Heart right ventricle (tissue), 16 donors: ENCODE results near the gene CERK. TPM values are rescaled to one million over a fixed set of nuclear protein-coding genes. Genes with fewer than 3 reads are reported as not detected.

ENCODE experiments used
- ATAC-seq, 8 donors: fragments of 200-7000 bp; cut with Tn5 transposase; one replicate each; pipeline ENCODE4 v1.9.1; 2020; ENCODE audit warnings: mild to moderate bottlenecking in 8 of 8, moderate library complexity in 8 of 8, moderate number of reproducible peaks in 1 of 8
- DNase-seq, 2 donors: peaks; one replicate each; pipeline ENCODE4 v3.0.0-alpha.2; 2020
- H3K27ac ChIP-seq, 10 donors: fragments of 200-600 bp; sonication (generic) in 2 of 10; one replicate each; pipeline versions ENCODE4 v1.5.0 to v1.8.0; 2020 to 2022; ENCODE audit warnings: mild to moderate bottlenecking in 3 of 10
- H3K27me3 ChIP-seq, 7 donors: fragments of 200-600 bp; one replicate each; pipeline ENCODE4 v1.8.0; 2021 to 2022; ENCODE audit warnings: mild to moderate bottlenecking in 2 of 7
- H3K36me3 ChIP-seq, 9 donors: fragments of 200-600 bp; sonication (generic) in 1 of 9; one replicate each; pipeline versions ENCODE4 v1.5.0 to v1.8.0; 2020 to 2022; ENCODE audit warnings: mild to moderate bottlenecking in 2 of 9
- H3K4me1 ChIP-seq, 9 donors: fragments of 200-600 bp; sonication (generic) in 1 of 9; one replicate each; pipeline versions ENCODE4 v1.5.0 to v1.8.0; 2020 to 2022; ENCODE audit warnings: mild to moderate bottlenecking in 4 of 9
- H3K4me3 ChIP-seq, 10 donors: fragments of 200-600 bp; sonication (generic) in 2 of 10; one replicate each; pipeline versions ENCODE4 v1.5.0 to v1.8.0; 2020 to 2022; ENCODE audit warnings: mild to moderate bottlenecking in 7 of 10, moderate library complexity in 2 of 10
- H3K9me3 ChIP-seq, 11 donors: fragments of 200-600 bp in 10 of 11; sonication (generic) in 2 of 11; one replicate each; pipeline versions ENCODE4 v1.5.0 to v1.8.0; 2013 to 2022; ENCODE audit warnings: mild to moderate bottlenecking in 2 of 11, control low read depth in 1 of 11, moderate library complexity in 1 of 11
- CTCF ChIP-seq, 9 donors: fragments of 200-600 bp; sonication (generic) in 2 of 9; IDR thresholded peaks; one replicate each; pipeline versions ENCODE4 v1.5.0 to v1.8.0; 2021 to 2022; ENCODE audit warnings: antibody characterized with exemption in 9 of 9, mild to moderate bottlenecking in 5 of 9, moderate library complexity in 1 of 9
- WGBS, 2 donors: extraction: QIAGEN DNeasy Blood & Tissue Kit; methylation state at CpG; one replicate each; pipeline ENCODE4 v1.1.7; 2013; ENCODE audit warnings: inconsistent platforms in 1 of 2; 5-methylcytosine and 5-hydroxymethylcytosine counted together
- intact Hi-C, 10 donors: fragments of 100-400 bp; cut with DNase I; formaldehyde crosslinking; loops; one replicate each; pipeline versions ENCODE4 v1.11.1 to v1.14.2; 2022
- polyA plus RNA-seq, 2 donors: library from polyadenylated mRNA; stranded (reverse); fragments of 200-250 nt; gene quantifications; one replicate each; pipeline ENCODE4 v1.2.3, GENCODE V29; 2013
- total RNA-seq, 10 donors: library from RNA; stranded (reverse); fragmentation: NEBNext Ultra II Directional in 3 of 10; extraction: Animal tissue kit (Norgen Biotek cat#: 25700) in 3 of 10; gene quantifications; one replicate each; pipeline versions ENCODE4 v1.2.1 to v1.2.4, GENCODE V29; 2021 to 2023
- donor health status: Arrhythmogenic right ventricular cardiomyopathy.
- donor health status: ischemic (EF 13 %, LVEDD 7.1; RV severe dilation, severe dysfunction).
- donor health status: healthy with polysubstance abuse.
- donor health status: DM: no; HTN: yes; CAD: no.
- donor health status: DM: no; HTN: no; CAD: no.
- donor health status: ischemic (EF 25% LVEDD 6.9; RV normal size, moderate dysfunction).
- donor health status: ischemic (EF 25% LVEDD 5.7; RV mildly dilated, moderate dysfunction).
- donor health status: healthy.
- donor health status: DM: yes; HTN: yes; CAD: no.
- donor health status: Ischemic cardiomyopathy.
- donor health status: ischemic (EF 35%, LVEDD 5.7; RV mildly dilated, moderate dysfunction).
- donor health status: nonischemic (EF 11% LVEDD 7.7; RV severe dilation, severe dysfunction).
- donor health status: DM: yes; HTN: yes; CAD: no.
- donor health status: PGD.
- donor health status: ischemic (EF 29% LVEDD 5.4; RV normal size, mild dysfunction).
- donor health status: nonischemic (EF 23%, LVEDD 6.1; RV moderate dilation, normal function).

Gene CERK
- total and polyA plus RNA-seq, 12 donors: 21.5 to 97.0 (median 66.2) TPM

GRCh38 chr22:46681010-46681409 lies 57.0 kb downstream of the CERK start:
- Histone ChIP-seq H3K9me3 (no peaks in the 10 kb centered on the region), H3K36me3 (peaks cover 0 to 53% (median 7%) of the 10 kb centered on the region in 9 donors), H3K4me3 (no peak overlapping the region), H3K4me1 (peaks cover 9 to 70% (median 47%) of the 10 kb centered on the region in 9 donors), H3K27ac (no peak overlapping the region), H3K27me3 (no peaks in the 10 kb centered on the region)
- WGBS, 2 donors: 80 to 91% methylated on average over 7 of the region's 7 CpGs
- no peak for ATAC-seq
- DNase-seq: no peak
- TF ChIP-seq CTCF (IDR thresholded peaks at IDR 0.05): peak in 7 of 9 donors; percentile 17 to 45 (median 24)
- intact Hi-C loops: loop anchor here in 3 of 10 donors (5.0 to 10.0 kb wide), 3 partner anchors 116 to 326 kb away; no protein-coding TSS in a partner anchor

GRCh38 chr22:46679706-46680269 lies 58.3 kb downstream of the CERK start:
- intact Hi-C loops: loop anchor here in 4 of 10 donors (5.0 to 10.0 kb wide), 4 partner anchors 102 to 325 kb away; no protein-coding TSS in a partner anchor
- no peak for TF ChIP-seq CTCF (IDR thresholded peaks at IDR 0.05)
- Histone ChIP-seq H3K27me3 (no peaks in the 10 kb centered on the region), H3K27ac (peak overlapping the region in 5 of 10 donors; percentile 1 to 67 (median 37)), H3K9me3 (no peaks in the 10 kb centered on the region), H3K36me3 (peaks cover 0 to 55% (median 7%) of the 10 kb centered on the region in 9 donors), H3K4me1 (peaks cover 3 to 70% (median 35%) of the 10 kb centered on the region in 9 donors), H3K4me3 (no peak overlapping the region)
- DNase-seq: no peak
- no peak for ATAC-seq
- 78 to 84% methylated on average over 16 of the region's 16 CpGs for WGBS, 2 donors

DNA sequence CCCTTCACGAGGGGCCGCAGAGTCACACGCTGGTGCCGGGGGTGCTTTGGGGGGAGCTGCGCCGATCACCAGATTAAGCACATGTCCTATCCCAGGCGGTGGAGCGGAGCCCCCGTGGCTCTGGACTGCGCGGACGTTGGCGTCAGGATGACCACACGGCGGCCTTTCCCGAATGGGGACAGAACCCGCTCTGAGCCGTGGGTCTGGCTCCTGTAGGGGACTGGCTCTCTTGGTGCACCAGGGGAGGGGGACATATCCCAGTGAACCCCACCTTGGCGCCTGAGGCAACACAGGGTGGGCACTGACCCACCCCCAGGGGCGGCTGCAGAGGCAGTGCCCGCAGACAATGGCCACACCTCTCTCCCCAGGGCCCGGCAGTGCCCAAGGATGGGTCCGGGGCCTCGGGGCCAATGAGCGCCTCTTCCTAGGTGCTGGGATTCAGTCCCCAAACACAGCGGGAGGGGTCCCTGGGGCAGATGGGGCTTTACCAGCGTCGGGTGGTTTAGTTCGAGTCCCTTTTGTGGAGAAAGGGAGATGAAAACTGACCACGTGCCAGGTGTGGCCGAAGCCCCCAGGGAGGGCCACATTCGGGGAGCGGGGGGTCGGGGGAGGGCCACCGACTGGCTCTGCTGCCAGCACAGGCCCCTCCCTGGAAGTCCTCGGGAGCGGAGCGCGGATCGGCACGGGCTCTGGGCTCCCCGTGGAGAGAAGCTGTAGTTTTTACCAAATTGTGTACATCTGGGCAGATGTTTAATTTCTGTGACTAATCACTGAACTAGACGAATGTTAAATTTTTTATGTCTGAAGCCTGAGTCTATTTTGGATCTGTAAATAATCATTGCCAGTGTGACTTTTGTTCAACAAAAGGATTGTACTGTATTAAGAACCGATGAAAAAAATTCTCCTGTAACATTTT lies 59.0 kb downstream of the CERK start:
- WGBS, 2 donors: 76 to 83% methylated on average over 44 of the region's 44 CpGs
- H3K4me3 ChIP-seq: no peak overlapping the region
- peaks cover 3 to 67% (median 28%) of the 10 kb centered on the region in 9 donors for H3K4me1 ChIP-seq
- H3K9me3 ChIP-seq: no peaks in the 10 kb centered on the region
- no peaks in the 10 kb centered on the region for H3K27me3 ChIP-seq
- intact Hi-C loops: loop anchor here in 1 of 10 donors (5.0 kb wide), 2 partner anchors 102 to 117 kb away; no protein-coding TSS in a partner anchor
- H3K27ac ChIP-seq: peak overlapping the region in 9 of 10 donors; percentile 1 to 67 (median 53)
- H3K36me3 ChIP-seq: peaks cover 0 to 61% (median 10%) of the 10 kb centered on the region in 9 donors
- peak in 2 of 8 donors; percentile 1 to 13 for ATAC-seq
- no peak for DNase-seq
- TF ChIP-seq CTCF (IDR thresholded peaks at IDR 0.05): no peak

DNA sequence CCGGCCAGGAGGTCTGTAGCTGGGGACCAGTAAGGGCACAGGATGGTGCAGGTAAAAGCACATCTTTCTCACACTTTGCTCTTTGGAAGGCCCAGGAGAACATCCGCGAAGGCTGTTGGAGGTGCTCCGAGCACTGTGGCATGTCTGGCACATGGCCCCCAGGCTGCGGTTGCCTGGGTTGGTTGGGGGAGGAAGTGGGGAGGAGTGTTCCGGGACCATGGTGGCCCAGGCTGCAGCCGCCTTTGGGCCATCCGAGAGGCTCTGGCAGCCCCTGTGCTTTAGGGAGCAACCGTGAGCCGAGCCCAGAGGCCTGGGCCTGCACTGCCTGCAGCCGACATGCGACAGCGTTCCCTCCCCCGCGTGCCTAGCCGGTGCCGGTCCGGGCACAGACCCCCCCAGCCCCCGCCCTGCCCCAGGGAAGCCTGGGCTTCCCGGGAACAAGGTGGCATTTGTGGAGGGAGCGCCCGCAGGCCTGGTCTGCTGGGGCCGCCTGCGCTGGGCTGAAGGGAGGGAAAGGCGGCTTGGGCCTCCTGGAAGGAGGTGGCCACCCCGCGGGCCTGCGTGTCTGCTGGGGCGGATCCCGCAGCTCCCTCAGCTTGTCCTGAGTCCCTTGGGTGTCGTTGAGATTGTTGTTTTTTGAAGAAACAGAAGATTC lies 59.9 kb downstream of the CERK start:
- H3K9me3 ChIP-seq: no peaks in the 10 kb centered on the region
- intact Hi-C loops: loop anchor here in 1 of 10 donors (5.0 kb wide), 2 partner anchors 101 to 116 kb away; no protein-coding TSS in a partner anchor
- H3K4me1 ChIP-seq: peaks cover 3 to 67% (median 29%) of the 10 kb centered on the region in 9 donors
- peak overlapping the region in 9 of 10 donors; percentile 22 to 77 (median 56) for H3K27ac ChIP-seq
- no peak for TF ChIP-seq CTCF (IDR thresholded peaks at IDR 0.05)
- WGBS, 2 donors: 85 to 86% methylated on average over 31 of the region's 31 CpGs
- H3K4me3 ChIP-seq: no peak overlapping the region
- H3K27me3 ChIP-seq: no peaks in the 10 kb centered on the region
- DNase-seq: no peak
- peaks cover 0 to 67% (median 10%) of the 10 kb centered on the region in 9 donors for H3K36me3 ChIP-seq
- ATAC-seq: peak in 1 of 8 donors; percentile 25
